Left forelimb (tissue), 1 donor: ENCODE data around the gene ATR.
"Not testable (repeated sequence)": the region's sequence is repeated elsewhere in the genome, so short reads cannot be mapped to it uniquely, and the experiment has no call there.

ENCODE experiments used
- DNase-seq: peaks from one replicate; pipeline ENCODE4 v3.0.0-alpha.2; 2018; ENCODE audit warnings: low spot score

The ATR gene

GRCh38 chr3:142578329-142579223 is at the start of gene ATR:
ATR (minus strand) TSS chr3:142578733; CDS start chr3:142578704, 29 bp downstream.
- peak; percentile 97 for DNase-seq

GRCh38 chr3:142626971-142627370 is 48.4 kb upstream of the ATR start:
- DNase-seq: no peak

GRCh38 chr3:142625153-142625440 is 46.6 kb upstream of the ATR start:
- DNase-seq: no peak

GRCh38 chr3:142624341-142625152 is 46.0 kb upstream of the ATR start:
- DNase-seq: no peak

GRCh38 chr3:142623194-142623593 is 44.7 kb upstream of the ATR start:
- DNase-seq: no peak

- DNase-seq: no peak
These were observed 43.9 kb upstream of the ATR start for GRCh38 chr3:142622405-142622804.

GRCh38 chr3:142618917-142619461 is 40.5 kb upstream of the ATR start:
- no peak for DNase-seq

- no peak for DNase-seq
These were observed 36.6 kb upstream of the ATR start for GRCh38 chr3:142615171-142615570.

- DNase-seq: no peak
These were observed 35.6 kb upstream of the ATR start for GRCh38 chr3:142614059-142614626.

- no peak for DNase-seq
These were observed 35.0 kb upstream of the ATR start for GRCh38 chr3:142613491-142613890.

GRCh38 chr3:142611206-142611605 is 32.7 kb upstream of the ATR start:
- DNase-seq: no peak

GRCh38 chr3:142609136-142609535 is 30.6 kb upstream of the ATR start:
- no peak for DNase-seq

- no peak for DNase-seq
These were observed 30.1 kb upstream of the ATR start for GRCh38 chr3:142608631-142609030.

- no peak for DNase-seq
These were observed 26.4 kb upstream of the ATR start for GRCh38 chr3:142604940-142605339.

GRCh38 chr3:142603386-142603705 is 24.8 kb upstream of the ATR start:
- not testable (repeated sequence) for DNase-seq

- no peak for DNase-seq
These were observed 24.3 kb upstream of the ATR start for GRCh38 chr3:142602619-142603385.

GRCh38 chr3:142601713-142602112 is 23.2 kb upstream of the ATR start:
- no peak for DNase-seq

GRCh38 chr3:142597906-142598305 is 19.4 kb upstream of the ATR start:
- DNase-seq: no peak

- no peak for DNase-seq
These were observed 18.2 kb upstream of the ATR start for GRCh38 chr3:142596726-142597088.

GRCh38 chr3:142595951-142596725 is 17.6 kb upstream of the ATR start, which contains the start of gene PLS1:
PLS1 (plus strand) TSS chr3:142596393; CDS start chr3:142664238, 67,845 bp downstream.
- DNase-seq: peak; percentile 87

GRCh38 chr3:142595581-142595950 is 17.0 kb upstream of the ATR start:
- DNase-seq: no peak
